Dendritic cell treated with granulocyte-macrophage colony-stimulating factor and Interleukin-4, amounts not matched to agents 40 ng/mL and 50 ng/mL, for 4 days (primary cell): Measurements from ENCODE around the gene CXXC5.
A peak's percentile ranks its signal among the peaks of the same experiment; 100 is the strongest.
"Not testable (repeated sequence)": the region's sequence is repeated elsewhere in the genome, so short reads cannot be mapped to it uniquely, and the experiment has no call there.

Experiments used
- H3K27ac Mint-ChIP-seq: one replicate; pipeline ENCODE4 v1.8.0; 2022; ENCODE audit warnings: mild to moderate bottlenecking, mixed read lengths
- H3K27me3 Mint-ChIP-seq: one replicate; pipeline ENCODE4 v1.8.0; 2022; ENCODE audit warnings: mild to moderate bottlenecking, mixed read lengths
- H3K36me3 Mint-ChIP-seq: one replicate; pipeline ENCODE4 v1.8.0; 2022; ENCODE audit warnings: low read depth, mixed read lengths
- H3K4me1 Mint-ChIP-seq: one replicate; pipeline ENCODE4 v1.8.0; 2022; ENCODE audit warnings: low read depth, mixed read lengths
- H3K4me3 Mint-ChIP-seq: one replicate; pipeline ENCODE4 v1.8.0; 2022; ENCODE audit warnings: mild to moderate bottlenecking, moderate library complexity, mixed read lengths
- H3K9me3 Mint-ChIP-seq: one replicate; pipeline ENCODE4 v1.8.0; 2022; ENCODE audit warnings: mixed read lengths
- intact Hi-C: fragments of 100-400 bp; cut with micrococcal nuclease; formaldehyde crosslinking; loops from one replicate; pipeline ENCODE4 v1.15.0; 2022

Gene CXXC5

DNA sequence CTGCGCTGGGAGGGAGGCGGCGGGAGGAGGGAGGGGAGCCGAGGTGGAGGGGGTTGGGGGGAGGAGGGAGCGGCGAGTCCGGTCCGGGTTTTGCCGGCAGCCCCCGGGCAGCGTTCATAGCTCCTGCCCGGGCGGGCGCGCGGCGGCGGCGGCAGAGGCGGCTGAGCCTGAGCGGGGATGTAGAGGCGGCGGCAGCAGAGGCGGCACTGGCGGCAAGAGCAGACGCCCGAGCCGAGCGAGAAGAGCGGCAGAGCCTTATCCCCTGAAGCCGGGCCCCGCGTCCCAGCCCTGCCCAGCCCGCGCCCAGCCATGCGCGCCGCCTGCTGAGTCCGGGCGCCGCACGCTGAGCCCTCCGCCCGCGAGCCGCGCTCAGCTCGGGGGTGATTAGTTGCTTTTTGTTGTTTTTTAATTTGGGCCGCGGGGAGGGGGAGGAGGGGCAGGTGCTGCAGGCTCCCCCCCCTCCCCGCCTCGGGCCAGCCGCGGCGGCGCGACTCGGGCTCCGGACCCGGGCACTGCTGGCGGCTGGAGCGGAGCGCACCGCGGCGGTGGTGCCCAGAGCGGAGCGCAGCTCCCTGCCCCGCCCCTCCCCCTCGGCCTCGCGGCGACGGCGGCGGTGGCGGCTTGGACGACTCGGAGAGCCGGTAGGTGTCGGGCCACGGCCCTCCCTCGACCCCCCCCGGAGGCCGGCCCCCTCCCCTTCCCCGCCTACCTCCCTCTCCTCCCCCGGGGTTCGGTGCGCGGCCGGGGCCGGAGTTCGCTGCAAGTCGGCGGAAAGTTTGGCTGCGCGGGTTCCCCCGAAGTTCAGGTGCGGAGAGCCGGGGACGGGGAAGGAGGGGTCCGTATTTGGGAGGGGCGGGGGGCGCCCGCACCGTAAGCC lies at the start of gene CXXC5:
Gene CXXC5, plus strand, starts transcription at position 145 of the 877 bp plus-strand sequence. CDS start 32,175 bp downstream, outside the sequence.
- intact Hi-C loops = loop anchor here (2.0 to 5.0 kb wide), 2 partner anchors 16 to 34 kb away; no protein-coding TSS in a partner anchor
- peaks cover 81% of the 10 kb centered on the region for H3K4me1 Mint-ChIP-seq
- peak within 1 kb of the TSS; percentile 85 for H3K27ac Mint-ChIP-seq

DNA sequence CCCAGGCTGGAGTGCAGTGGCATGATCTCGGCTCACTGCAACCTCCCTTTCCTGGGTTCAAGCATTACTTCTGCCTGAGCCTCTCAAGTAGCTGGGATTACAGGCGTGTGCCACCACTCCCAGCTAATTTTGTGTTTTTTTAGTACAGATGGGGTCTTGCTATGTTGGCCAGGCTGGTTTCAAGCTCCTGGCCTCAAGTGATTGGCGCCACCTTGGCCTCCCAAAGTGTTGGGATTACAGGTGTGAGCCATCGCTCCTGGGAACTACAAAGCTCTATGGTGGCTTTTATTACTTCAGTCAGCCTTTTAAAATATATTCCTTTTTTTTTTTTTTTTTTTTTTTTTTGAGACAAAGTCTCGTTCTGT lies 49.6 kb upstream of the CXXC5 start:
- H3K9me3 Mint-ChIP-seq, H3K27me3 Mint-ChIP-seq, H3K27ac Mint-ChIP-seq, H3K4me1 Mint-ChIP-seq, intact Hi-C loops, H3K4me3 Mint-ChIP-seq: not testable (repeated sequence)
- peaks cover 38% of the 10 kb centered on the region for H3K36me3 Mint-ChIP-seq

More for the DNA sequence above, at the start of gene CXXC5:
- Mint-ChIP-seq H3K9me3 (no peaks in the 10 kb centered on the region), H3K4me3 (peak within 1 kb of the TSS; percentile 86), H3K27me3 (peaks cover 38% of the 10 kb centered on the region), H3K36me3 (peaks cover 16% of the 10 kb centered on the region)

DNA sequence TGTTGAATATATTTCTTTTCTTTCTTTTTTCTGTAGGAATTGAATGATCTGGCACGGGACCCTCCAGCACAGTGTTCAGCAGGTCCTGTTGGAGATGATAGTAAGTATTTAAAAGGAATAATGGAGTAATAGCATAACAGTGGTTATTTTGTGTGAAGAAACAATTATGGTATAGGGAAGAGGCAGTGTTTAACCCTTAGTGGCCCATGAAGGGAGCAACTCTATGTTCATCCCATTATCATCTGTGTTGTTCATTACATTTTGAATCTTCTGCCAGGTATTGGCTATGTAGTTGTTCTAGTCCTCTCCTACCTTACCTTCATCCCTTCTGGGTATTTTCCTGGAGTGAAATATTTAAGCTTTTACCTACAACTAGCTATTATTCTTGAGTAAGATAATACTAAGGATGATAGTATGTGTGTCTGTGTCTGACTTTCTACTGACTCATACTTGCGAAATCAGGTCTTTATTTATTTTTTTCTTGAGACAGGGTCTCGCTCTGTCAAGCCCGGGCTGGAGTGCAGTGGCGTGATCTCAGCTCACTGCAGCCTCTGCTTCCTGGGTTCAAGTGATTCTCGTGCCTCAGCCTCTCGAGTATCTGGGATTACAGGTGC lies 47.7 kb upstream of the CXXC5 start:
- Mint-ChIP-seq H3K4me3 (no peak overlapping the region), H3K27me3 (no peaks in the 10 kb centered on the region), H3K4me1 (no peaks in the 10 kb centered on the region), H3K9me3 (no peaks in the 10 kb centered on the region), H3K27ac (no peak overlapping the region), H3K36me3 (peaks cover 57% of the 10 kb centered on the region)
- intact Hi-C loops = no loop called here

DNA sequence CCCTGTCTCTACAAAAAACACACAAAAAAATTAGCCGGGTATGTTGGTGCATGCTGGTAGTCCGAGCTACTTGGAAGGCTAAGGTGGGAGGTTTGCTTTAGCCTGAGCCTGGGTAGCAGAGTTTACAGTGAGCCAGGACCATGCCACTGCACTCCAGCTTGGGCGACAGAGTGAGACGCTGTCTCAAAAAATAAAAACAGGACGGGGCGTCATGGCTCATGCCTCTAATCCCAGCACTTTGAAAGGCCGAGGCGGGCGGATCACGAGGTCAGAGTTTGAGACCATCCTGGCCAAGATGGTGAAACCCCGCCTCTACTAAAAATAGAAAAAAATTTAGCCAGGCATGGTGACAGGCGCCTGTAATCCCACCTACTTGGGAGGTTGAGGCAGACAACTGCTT lies 46.7 kb upstream of the CXXC5 start:
- Mint-ChIP-seq H3K36me3 (peaks cover 67% of the 10 kb centered on the region), H3K27ac (no peak overlapping the region), H3K4me1 (no peaks in the 10 kb centered on the region), H3K27me3 (no peaks in the 10 kb centered on the region), H3K9me3 (no peaks in the 10 kb centered on the region), H3K4me3 (no peak overlapping the region)
- intact Hi-C loops = no loop called here

DNA sequence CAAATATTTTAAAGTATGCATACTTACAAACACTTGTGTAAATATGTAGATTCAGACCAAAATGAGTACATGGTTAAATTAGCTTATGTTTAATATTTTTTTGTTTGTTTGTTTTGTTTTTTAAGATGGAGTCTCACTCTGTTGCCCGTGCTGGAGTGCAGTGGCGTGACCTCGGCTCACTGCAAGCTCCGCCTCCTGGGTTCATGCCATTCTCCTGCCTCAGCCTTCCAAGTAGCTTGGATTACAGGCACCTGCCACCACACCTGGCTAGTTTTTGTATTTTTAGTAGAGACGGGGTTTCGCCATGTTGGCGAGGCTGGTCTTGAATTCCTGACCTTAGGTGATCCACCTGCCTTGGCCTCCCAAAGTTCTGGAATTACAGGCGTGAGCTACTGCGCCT lies 46.2 kb upstream of the CXXC5 start:
- H3K4me3 Mint-ChIP-seq, intact Hi-C loops, H3K9me3 Mint-ChIP-seq, H3K27me3 Mint-ChIP-seq, H3K27ac Mint-ChIP-seq, H3K4me1 Mint-ChIP-seq: not testable (repeated sequence)
- H3K36me3 Mint-ChIP-seq = peaks cover 68% of the 10 kb centered on the region

DNA sequence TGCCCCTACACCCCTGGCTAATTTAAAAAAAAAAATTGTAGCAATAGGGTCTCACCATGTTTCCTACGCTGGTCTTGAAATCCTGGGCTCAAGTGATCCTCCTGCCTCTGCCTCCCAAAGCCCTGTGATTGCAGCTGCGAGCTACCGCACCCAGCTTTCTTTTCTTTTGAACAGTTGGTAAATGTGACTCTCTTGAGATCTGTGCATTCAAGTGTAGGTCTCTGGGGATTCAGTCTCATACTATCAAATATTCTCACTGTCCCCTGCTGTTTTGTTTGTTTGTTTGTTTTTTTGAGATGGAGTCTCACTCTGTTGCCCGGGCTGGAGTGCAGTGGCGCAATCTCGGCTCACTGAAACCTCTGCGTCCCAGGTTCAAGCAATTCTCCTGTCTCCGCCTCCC lies 42.3 kb upstream of the CXXC5 start:
- Mint-ChIP-seq H3K4me3 (no peak overlapping the region), H3K9me3 (no peaks in the 10 kb centered on the region), H3K27ac (no peak overlapping the region), H3K27me3 (no peaks in the 10 kb centered on the region), H3K36me3 (peaks cover 80% of the 10 kb centered on the region), H3K4me1 (no peaks in the 10 kb centered on the region)
- intact Hi-C loops = no loop called here

DNA sequence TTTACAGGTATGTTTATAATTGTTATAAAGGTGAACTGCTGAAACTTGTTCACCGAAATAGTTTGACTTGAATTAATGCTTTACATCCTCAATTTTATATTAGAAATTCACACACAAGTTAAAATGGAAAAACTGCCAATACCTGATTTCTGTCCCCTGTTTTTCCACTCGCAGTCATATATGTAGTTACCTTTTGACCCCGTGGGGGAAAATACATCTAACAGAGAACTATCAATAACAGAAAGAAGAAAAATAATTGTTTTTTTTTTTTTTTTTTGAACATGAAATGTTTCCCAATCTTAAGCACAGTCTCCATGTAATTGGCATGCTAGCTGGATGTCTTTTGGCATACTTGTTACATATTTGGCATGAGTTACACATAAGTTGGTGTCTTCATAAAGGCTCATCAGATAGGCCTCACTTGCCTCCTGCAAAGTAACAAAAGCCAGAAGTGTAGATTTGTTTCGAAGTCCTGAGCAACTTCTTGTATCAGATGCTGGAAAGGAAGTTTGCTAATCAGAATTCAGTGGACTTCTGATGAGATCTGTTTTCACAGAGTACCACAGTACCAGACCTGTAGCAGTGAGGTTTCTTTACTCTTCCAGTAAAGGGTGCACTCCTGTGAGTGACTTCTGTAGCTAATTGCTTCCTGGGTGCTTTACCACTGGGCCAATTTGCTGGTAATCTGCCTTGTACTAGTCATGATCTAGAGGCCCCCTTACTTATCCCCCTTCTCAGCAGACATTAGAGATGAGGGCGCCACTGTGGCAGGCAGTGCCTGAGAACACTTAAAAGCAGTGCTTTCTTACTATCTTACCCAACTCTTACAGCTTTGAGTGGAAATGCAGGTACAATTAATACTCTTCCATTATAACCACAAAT lies 36.2 kb upstream of the CXXC5 start:
- intact Hi-C loops = no loop called here
- peaks cover 55% of the 10 kb centered on the region for H3K36me3 Mint-ChIP-seq
- no peaks in the 10 kb centered on the region for H3K4me1 Mint-ChIP-seq
- H3K27me3 Mint-ChIP-seq = no peaks in the 10 kb centered on the region
- no peak overlapping the region for H3K27ac Mint-ChIP-seq
- H3K4me3 Mint-ChIP-seq = no peak overlapping the region
- no peaks in the 10 kb centered on the region for H3K9me3 Mint-ChIP-seq

- no peaks in the 10 kb centered on the region for H3K4me1 Mint-ChIP-seq
- no peak overlapping the region for H3K27ac Mint-ChIP-seq
- no peaks in the 10 kb centered on the region for H3K9me3 Mint-ChIP-seq
- H3K27me3 Mint-ChIP-seq = no peaks in the 10 kb centered on the region
- no peak overlapping the region for H3K4me3 Mint-ChIP-seq
- intact Hi-C loops = no loop called here
- peaks cover 90% of the 10 kb centered on the region for H3K36me3 Mint-ChIP-seq
Measured at GRCh38 chr5:139619861-139620260, 28.3 kb upstream of the CXXC5 start.

GRCh38 chr5:139625398-139625797 lies 22.8 kb upstream of the CXXC5 start:
- H3K36me3 Mint-ChIP-seq = peaks cover 95% of the 10 kb centered on the region
- H3K4me1 Mint-ChIP-seq, H3K27me3 Mint-ChIP-seq, intact Hi-C loops, H3K4me3 Mint-ChIP-seq, H3K9me3 Mint-ChIP-seq, H3K27ac Mint-ChIP-seq: not testable (repeated sequence)

DNA sequence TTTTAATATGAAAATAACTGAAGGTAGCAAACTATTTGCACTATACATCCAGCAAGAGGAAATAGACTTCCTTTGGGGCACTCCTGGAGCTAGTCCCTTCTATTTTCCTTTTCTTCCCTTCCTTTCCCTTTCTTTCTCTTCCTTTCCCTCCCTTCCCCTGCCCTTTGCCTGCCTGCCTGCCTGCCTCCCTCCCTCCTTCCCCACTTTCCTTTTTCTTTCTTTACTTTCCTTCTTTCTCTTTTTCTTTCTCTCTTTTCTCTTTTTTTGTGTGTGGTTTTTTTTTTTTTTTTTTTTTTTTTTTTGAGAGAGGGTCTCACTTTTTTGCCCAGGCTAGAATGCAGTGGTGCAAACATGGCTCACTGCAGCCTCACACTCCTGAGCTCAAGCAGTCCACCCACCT lies 17.3 kb upstream of the CXXC5 start:
- H3K27ac Mint-ChIP-seq = no peak overlapping the region
- no peak overlapping the region for H3K4me3 Mint-ChIP-seq
- H3K27me3 Mint-ChIP-seq = no peaks in the 10 kb centered on the region
- H3K4me1 Mint-ChIP-seq = peaks cover 26% of the 10 kb centered on the region
- intact Hi-C loops = no loop called here
- no peaks in the 10 kb centered on the region for H3K9me3 Mint-ChIP-seq
- peaks cover 54% of the 10 kb centered on the region for H3K36me3 Mint-ChIP-seq

DNA sequence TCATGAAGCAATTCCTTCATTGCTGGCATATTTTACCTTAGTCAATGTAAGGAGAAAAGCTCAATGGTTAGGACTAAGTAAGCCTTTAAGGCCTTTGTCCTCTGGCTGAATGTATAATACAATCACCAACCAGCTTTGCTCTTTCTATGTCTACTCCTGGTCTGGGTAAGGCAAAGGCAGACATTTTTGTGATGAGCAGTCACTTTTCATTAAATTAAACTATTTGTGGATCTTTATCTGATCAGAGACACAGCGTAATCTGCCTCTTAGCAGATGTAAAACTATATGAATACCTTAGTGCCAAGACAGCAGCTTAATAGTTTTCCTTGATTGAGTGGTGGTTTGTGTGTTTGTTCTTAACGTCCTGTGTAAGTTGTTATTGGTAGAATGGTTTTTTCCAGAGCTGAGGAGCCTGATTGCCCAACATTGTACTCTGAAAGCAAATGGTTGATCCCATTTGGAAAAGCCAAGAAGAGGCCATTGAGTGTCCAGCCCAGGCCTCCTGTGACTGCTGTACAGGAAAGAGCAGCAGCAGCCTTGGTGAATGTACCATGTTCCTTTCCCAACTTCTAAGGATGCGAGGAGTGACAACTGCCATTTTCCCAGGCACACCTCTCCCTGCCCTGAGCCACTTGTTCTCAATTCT lies 16.5 kb upstream of the CXXC5 start:
- no peak overlapping the region for H3K4me3 Mint-ChIP-seq
- H3K9me3 Mint-ChIP-seq = no peaks in the 10 kb centered on the region
- intact Hi-C loops = no loop called here
- no peak overlapping the region for H3K27ac Mint-ChIP-seq
- peaks cover 46% of the 10 kb centered on the region for H3K36me3 Mint-ChIP-seq
- H3K27me3 Mint-ChIP-seq = no peaks in the 10 kb centered on the region
- H3K4me1 Mint-ChIP-seq = peaks cover 34% of the 10 kb centered on the region

GRCh38 chr5:139633295-139634027 lies 14.7 kb upstream of the CXXC5 start:
- H3K27me3 Mint-ChIP-seq = no peaks in the 10 kb centered on the region
- no peaks in the 10 kb centered on the region for H3K9me3 Mint-ChIP-seq
- H3K4me1 Mint-ChIP-seq = peaks cover 52% of the 10 kb centered on the region
- intact Hi-C loops = loop anchor here (2.0 kb wide), 1 partner anchor 17 kb away; no protein-coding TSS in a partner anchor
- H3K4me3 Mint-ChIP-seq = no peak overlapping the region
- no peak overlapping the region for H3K27ac Mint-ChIP-seq
- H3K36me3 Mint-ChIP-seq = peaks cover 28% of the 10 kb centered on the region

DNA sequence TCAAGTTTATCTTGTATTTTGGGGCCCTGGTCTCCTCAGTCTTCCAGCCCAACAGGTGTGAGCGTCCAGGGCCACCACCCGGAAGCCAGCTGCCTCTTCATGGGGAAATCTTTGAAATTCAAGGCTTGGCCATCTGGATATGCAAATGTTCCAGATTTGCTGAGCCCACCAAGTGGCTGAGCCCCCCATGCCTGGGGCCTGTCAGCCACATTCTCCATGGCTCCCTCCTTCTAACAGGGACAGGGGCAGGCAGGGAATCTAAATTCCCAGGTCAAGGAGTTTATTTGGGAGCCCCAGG lies 14.2 kb upstream of the CXXC5 start:
- H3K9me3 Mint-ChIP-seq = no peaks in the 10 kb centered on the region
- H3K4me3 Mint-ChIP-seq = no peak overlapping the region
- H3K27ac Mint-ChIP-seq = no peak overlapping the region
- intact Hi-C loops = loop anchor here (2.0 kb wide), 1 partner anchor 17 kb away; no protein-coding TSS in a partner anchor
- H3K27me3 Mint-ChIP-seq = no peaks in the 10 kb centered on the region
- H3K4me1 Mint-ChIP-seq = peaks cover 57% of the 10 kb centered on the region
- peaks cover 23% of the 10 kb centered on the region for H3K36me3 Mint-ChIP-seq
